WERI-Rb-1 (cell line): Measurements from ENCODE around the gene RAB40B.

Source experiments
- DNase-seq: peaks from one replicate; pipeline ENCODE4 v3.0.0-alpha.2; 2020
- H3K27ac ChIP-seq: fragments of 250-450 bp; sonication (Bioruptor Pico); 2 replicates; pipeline ENCODE4 v1.5.1; 2020; ENCODE audit warnings: mild to moderate bottlenecking, moderate library complexity
- H3K27me3 ChIP-seq: fragments of 250-450 bp; sonication (Bioruptor Pico); 2 replicates; pipeline ENCODE4 v1.5.1; 2021; ENCODE audit warnings: mild to moderate bottlenecking, low read depth, moderate library complexity; ENCODE audit not compliant: insufficient read depth, severe bottlenecking
- H3K36me3 ChIP-seq: fragments of 250-450 bp; sonication (Bioruptor Pico); 2 replicates; pipeline ENCODE4 v1.5.1; 2020; ENCODE audit warnings: mild to moderate bottlenecking, moderate library complexity
- H3K4me3 ChIP-seq: 2 replicates; pipeline ENCODE4 v1.5.1; 2011; ENCODE audit warnings: low read depth, mild to moderate bottlenecking, control low read depth, low read length
- H3K9me3 ChIP-seq: fragments of 250-450 bp; sonication (Bioruptor Pico); 2 replicates; pipeline ENCODE4 v1.5.1; 2021; ENCODE audit warnings: mild to moderate bottlenecking, moderate library complexity; ENCODE audit not compliant: severe bottlenecking
- CTCF ChIP-seq: IDR thresholded peaks from 2 replicates; pipeline ENCODE4 v1.5.1; 2011; ENCODE audit warnings: low read depth, mild to moderate bottlenecking, control low read depth, inconsistent platforms, low read length

The RAB40B gene

GRCh38 chr17:82615084-82616020 lies 83.1 kb downstream of the RAB40B start:
- DNase-seq, result peak; percentile 51

GRCh38 chr17:82614095-82614631 lies 84.3 kb downstream of the RAB40B start:
- H3K27ac ChIP-seq, result no peak overlapping the region
- DNase-seq, result no peak
- no peaks in the 10 kb centered on the region for H3K27me3 ChIP-seq
- no peak for TF ChIP-seq CTCF
- H3K36me3 ChIP-seq, result peaks cover 57% of the 10 kb centered on the region
- H3K9me3 ChIP-seq, result peaks cover 3% of the 10 kb centered on the region
- no peak overlapping the region for H3K4me3 ChIP-seq

More at GRCh38 chr17:82615084-82616020, 83.1 kb downstream of the RAB40B start:
- no peak overlapping the region for H3K4me3 ChIP-seq
- H3K36me3 ChIP-seq, result peaks cover 66% of the 10 kb centered on the region
- peak; percentile 66 for TF ChIP-seq CTCF
- no peak overlapping the region for H3K27ac ChIP-seq
- no peaks in the 10 kb centered on the region for H3K27me3 ChIP-seq
- H3K9me3 ChIP-seq, result peaks cover 3% of the 10 kb centered on the region

- peaks cover 3% of the 10 kb centered on the region for H3K9me3 ChIP-seq
- no peaks in the 10 kb centered on the region for H3K27me3 ChIP-seq
- DNase-seq, result no peak
- no peak for TF ChIP-seq CTCF
- H3K36me3 ChIP-seq, result peaks cover 55% of the 10 kb centered on the region
- H3K4me3 ChIP-seq, result no peak overlapping the region
- H3K27ac ChIP-seq, result 0 out of 2 replicates have a peak overlapping the region, but pooled peaks have one; percentile 9
These were observed 85.0 kb downstream of the RAB40B start for GRCh38 chr17:82613283-82614094.

- Histone ChIP-seq H3K27me3 (no peaks in the 10 kb centered on the region), H3K27ac (peak overlapping the region; percentile 0; the same call in 1 of the 2 replicates), H3K36me3 (peaks cover 45% of the 10 kb centered on the region), H3K9me3 (peaks cover 3% of the 10 kb centered on the region), H3K4me3 (no peak overlapping the region)
- peak; percentile 72 for DNase-seq
- TF ChIP-seq CTCF, result no peak
These were observed 87.1 kb downstream of the RAB40B start for GRCh38 chr17:82611140-82612058.

- no peak overlapping the region for H3K27ac ChIP-seq
- H3K27me3 ChIP-seq, result no peaks in the 10 kb centered on the region
- no peak for DNase-seq
- H3K9me3 ChIP-seq, result peaks cover 3% of the 10 kb centered on the region
- H3K4me3 ChIP-seq, result no peak overlapping the region
- H3K36me3 ChIP-seq, result peaks cover 47% of the 10 kb centered on the region
- TF ChIP-seq CTCF, result no peak
These were observed 88.8 kb downstream of the RAB40B start for GRCh38 chr17:82609655-82610054.
